Anterior cingulate cortex (tissue), 58 donors: ENCODE results near the gene FOXO1.

Experiments used
- DNase-seq, 58 donors: peaks; one replicate each; lab custom pipeline; 2025; lab: John Stamatoyannopoulos, UW

The FOXO1 gene

GRCh38 chr13:40666933-40667621 lies 636 bp upstream of the FOXO1 start:
- DNase-seq = peak in 30 of 58 donors; percentile 17 to 83 (median 60)

GRCh38 chr13:40665126-40666044 lies 1.1 kb downstream of the FOXO1 start:
- DNase-seq = peak in 17 of 58 donors; percentile 16 to 60 (median 42)

GRCh38 chr13:40664350-40665125 lies 1.9 kb downstream of the FOXO1 start:
- DNase-seq = peak in 50 of 58 donors; percentile 14 to 75 (median 50)

GRCh38 chr13:40664100-40664349 lies 2.4 kb downstream of the FOXO1 start:
- DNase-seq = peak in 4 of 58 donors; percentile 31 to 69 (median 46)

- DNase-seq = no peak
Measured at GRCh38 chr13:40662866-40663265, 3.6 kb downstream of the FOXO1 start.

GRCh38 chr13:40661875-40662665 lies 4.4 kb downstream of the FOXO1 start:
- DNase-seq = no peak

GRCh38 chr13:40660692-40661091 lies 5.7 kb downstream of the FOXO1 start:
- DNase-seq = no peak

- peak in 6 of 58 donors; percentile 5 to 52 (median 10) for DNase-seq
Measured at GRCh38 chr13:40660141-40660664, 6.2 kb downstream of the FOXO1 start.

GRCh38 chr13:40657951-40658350 lies 8.5 kb downstream of the FOXO1 start:
- no peak for DNase-seq

- DNase-seq = no peak
Measured at GRCh38 chr13:40657307-40657706, 9.1 kb downstream of the FOXO1 start.

- no peak for DNase-seq
Measured at GRCh38 chr13:40656358-40656757, 10.1 kb downstream of the FOXO1 start.

GRCh38 chr13:40653527-40654318 lies 12.7 kb downstream of the FOXO1 start:
- DNase-seq = no peak

GRCh38 chr13:40652588-40652940 lies 13.9 kb downstream of the FOXO1 start:
- no peak for DNase-seq

GRCh38 chr13:40651866-40652587 lies 14.4 kb downstream of the FOXO1 start:
- no peak for DNase-seq

- DNase-seq = no peak
Measured at GRCh38 chr13:40648841-40649240, 17.6 kb downstream of the FOXO1 start.

- DNase-seq = no peak
Measured at GRCh38 chr13:40648040-40648439, 18.4 kb downstream of the FOXO1 start.

- peak in 5 of 58 donors; percentile 5 to 50 (median 16) for DNase-seq
Measured at GRCh38 chr13:40644838-40645604, 21.4 kb downstream of the FOXO1 start.
